ENCODE results near the gene LRIG1. TPM values are rescaled to one million over a fixed set of nuclear protein-coding genes. Genes with fewer than 3 reads are reported as not detected.

LRIG1 gene
- total RNA-seq, 1 experiment from 2014 or later: 17.2 TPM

GRCh38 chr3:66355997-66356396, 144.8 kb downstream of the LRIG1 start:
- Mint-ChIP-seq H3K36me3 (ENCODE audit: insufficient read depth, unreplicated experiment) (no peaks in the 10 kb centered on the region), H3K27ac (ENCODE audit: low read depth, unreplicated experiment) (no peak overlapping the region), H3K4me3 (ENCODE audit: unreplicated experiment) (no peak overlapping the region), H3K4me1 (ENCODE audit: insufficient read depth, unreplicated experiment) (no peaks in the 10 kb centered on the region), H3K9me3 (ENCODE audit: unreplicated experiment) (no peaks in the 10 kb centered on the region), H3K27me3 (ENCODE audit: insufficient read depth, unreplicated experiment) (no peaks in the 10 kb centered on the region)
- DNase-seq (ENCODE audit: unreplicated experiment): no peak
- intact Hi-C loops (cut with micrococcal nuclease): no loop called here
- BruUV-seq (replicated peaks): no TSS peak
- no peak for TF ChIP-seq CTCF (IDR thresholded peaks at IDR 0.05; ENCODE audit: unreplicated experiment)
- ChIA-PET POLR2A (no interaction called here), CTCF (interaction anchor here (0.6 to 1.8 kb wide), 3 partner anchors 52 to 467 kb away, joined by 3 to 6 read pairs (median 4); no protein-coding TSS in a partner anchor)

- no peak for DNase-seq (ENCODE audit: unreplicated experiment)
- no TSS peak for BruUV-seq (replicated peaks)
- ChIA-PET POLR2A (no interaction called here), CTCF (interaction anchor here (0.6 to 1.8 kb wide), 3 partner anchors 25 to 144 kb away, joined by 3 to 6 read pairs (median 4); no protein-coding TSS in a partner anchor)
- no peaks in the 10 kb centered on the region for H3K36me3 Mint-ChIP-seq (ENCODE audit: insufficient read depth, unreplicated experiment)
- intact Hi-C loops (cut with micrococcal nuclease): no loop called here
- no peak for TF ChIP-seq CTCF (IDR thresholded peaks at IDR 0.05; ENCODE audit: unreplicated experiment)
- peaks cover 5% of the 10 kb centered on the region for H3K4me1 Mint-ChIP-seq (ENCODE audit: insufficient read depth, unreplicated experiment)
- no peak overlapping the region for H3K27ac Mint-ChIP-seq (ENCODE audit: low read depth, unreplicated experiment)
- H3K27me3 Mint-ChIP-seq (ENCODE audit: insufficient read depth, unreplicated experiment): no peaks in the 10 kb centered on the region
- no peak overlapping the region for H3K4me3 Mint-ChIP-seq (ENCODE audit: unreplicated experiment)
- no peaks in the 10 kb centered on the region for H3K9me3 Mint-ChIP-seq (ENCODE audit: unreplicated experiment)
Observed at GRCh38 chr3:66355394-66355793, 145.4 kb downstream of the LRIG1 start.

GRCh38 chr3:66354001-66354400, 146.8 kb downstream of the LRIG1 start:
- H3K36me3 Mint-ChIP-seq (ENCODE audit: insufficient read depth, unreplicated experiment): no peaks in the 10 kb centered on the region
- DNase-seq (ENCODE audit: unreplicated experiment): no peak
- intact Hi-C loops (cut with micrococcal nuclease): no loop called here
- POLR2A ChIA-PET: no interaction called here
- H3K4me1 Mint-ChIP-seq (ENCODE audit: insufficient read depth, unreplicated experiment): peaks cover 6% of the 10 kb centered on the region
- H3K4me3 Mint-ChIP-seq (ENCODE audit: unreplicated experiment): no peak overlapping the region
- H3K9me3 Mint-ChIP-seq (ENCODE audit: unreplicated experiment): no peaks in the 10 kb centered on the region
- BruUV-seq (replicated peaks): no TSS peak
- CTCF ChIA-PET: interaction anchor here (0.6 to 0.7 kb wide), 7 partner anchors 19 to 1109 kb away, joined by 3 to 7 read pairs (median 3); no protein-coding TSS in a partner anchor
- H3K27me3 Mint-ChIP-seq (ENCODE audit: insufficient read depth, unreplicated experiment): no peaks in the 10 kb centered on the region
- H3K27ac Mint-ChIP-seq (ENCODE audit: low read depth, unreplicated experiment): no peak overlapping the region
- TF ChIP-seq CTCF (IDR thresholded peaks at IDR 0.05; ENCODE audit: unreplicated experiment): no peak

GRCh38 chr3:66353530-66353929, 147.3 kb downstream of the LRIG1 start:
- Mint-ChIP-seq H3K4me1 (ENCODE audit: insufficient read depth, unreplicated experiment) (peaks cover 10% of the 10 kb centered on the region), H3K27ac (ENCODE audit: low read depth, unreplicated experiment) (no peak overlapping the region), H3K4me3 (ENCODE audit: unreplicated experiment) (no peak overlapping the region), H3K27me3 (ENCODE audit: insufficient read depth, unreplicated experiment) (no peaks in the 10 kb centered on the region), H3K9me3 (ENCODE audit: unreplicated experiment) (no peaks in the 10 kb centered on the region), H3K36me3 (ENCODE audit: insufficient read depth, unreplicated experiment) (no peaks in the 10 kb centered on the region)
- BruUV-seq (replicated peaks): no TSS peak
- intact Hi-C loops (cut with micrococcal nuclease): no loop called here
- ChIA-PET POLR2A (no interaction called here), CTCF (interaction anchor here (0.6 to 0.7 kb wide), 6 partner anchors 9 to 1109 kb away, joined by 3 to 7 read pairs (median 3); no protein-coding TSS in a partner anchor)
- no peak for DNase-seq (ENCODE audit: unreplicated experiment)
- no peak for TF ChIP-seq CTCF (IDR thresholded peaks at IDR 0.05; ENCODE audit: unreplicated experiment)

Measured in MCF 10A (cell line).